GM12891 (cell line): ENCODE data around the gene LALBA.
"Not testable (repeated sequence)": the region's sequence is repeated elsewhere in the genome, so short reads cannot be mapped to it uniquely, and the experiment has no call there.

Experiments
- DNase-seq: peaks from one replicate; pipeline ENCODE4 v3.0.0; 2011; ENCODE audit warnings: low spot score; ENCODE audit not compliant: insufficient read length
- FAIRE-seq: peaks from 2 replicates; lab custom pipeline; 2011; peaks lifted over from hg19 to GRCh38; lab: Jason Lieb, UNC
- PAX5 ChIP-seq: IDR thresholded peaks from 2 replicates; pipeline ENCODE4 v1.6.1; 2011; ENCODE audit warnings: low read length, moderate library complexity, mild to moderate bottlenecking; ENCODE audit not compliant: insufficient read depth, severe bottlenecking
- POLR2A ChIP-seq: IDR thresholded peaks from 2 replicates; pipeline ENCODE4 v1.6.1; 2011; ENCODE audit warnings: low read depth, low read length, control low read depth
- POLR2AphosphoS5 ChIP-seq: IDR thresholded peaks from 2 replicates; pipeline ENCODE4 v1.6.1; 2011; ENCODE audit warnings: low read depth, low read length, control low read depth
- POU2F2 ChIP-seq: IDR thresholded peaks from 2 replicates; pipeline ENCODE4 v1.6.1; 2011; ENCODE audit warnings: low read depth, mild to moderate bottlenecking, control low read depth, low read length, moderate library complexity
- SPI1 ChIP-seq: IDR thresholded peaks from 2 replicates; pipeline ENCODE4 v1.6.1; 2011; ENCODE audit warnings: low read depth, low read length, control low read depth
- TAF1 ChIP-seq: IDR thresholded peaks from 2 replicates; pipeline ENCODE4 v1.6.1; 2011; ENCODE audit warnings: low read depth, low read length, control low read depth

Gene LALBA

DNA sequence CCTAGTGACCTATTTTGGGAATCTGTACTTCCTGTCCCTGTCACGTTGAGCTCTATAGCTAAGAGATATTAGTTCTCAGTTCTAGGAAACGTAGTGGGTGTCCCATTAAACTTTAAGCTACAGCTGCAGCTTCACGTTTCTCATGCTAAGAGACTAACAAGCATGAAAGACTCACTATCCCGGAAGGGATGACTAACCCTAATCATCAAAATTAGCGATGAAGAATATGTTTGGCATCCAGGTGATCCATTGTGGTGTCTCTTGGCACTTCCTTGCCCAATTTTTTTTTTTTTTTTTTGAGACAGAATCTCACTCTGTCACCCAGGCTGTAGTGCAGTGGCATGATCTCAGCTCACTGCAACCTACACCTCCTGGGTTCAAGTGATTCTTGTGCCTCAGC lies 11.0 kb upstream of the LALBA start:
- no peak for DNase-seq
- FAIRE-seq: no peak

DNA sequence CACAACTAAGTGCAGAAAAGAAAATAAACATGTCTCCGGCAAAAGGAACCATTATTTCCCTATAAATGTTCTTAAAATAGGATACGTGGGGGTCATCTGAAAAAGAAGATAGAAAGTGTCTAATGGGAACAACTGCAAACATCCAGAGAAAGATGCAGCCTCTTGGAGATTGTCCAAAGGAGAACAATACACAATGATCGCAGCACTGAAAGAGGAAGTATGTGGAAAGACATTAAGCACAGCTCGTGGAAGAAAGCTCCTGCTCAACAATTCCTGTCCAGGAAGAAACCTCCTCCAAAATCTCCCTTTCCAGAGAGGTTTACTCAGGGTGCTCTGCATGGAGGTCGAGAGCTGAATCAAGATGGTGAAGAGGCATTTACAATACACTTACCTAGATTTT lies 2.5 kb upstream of the LALBA start:
- no peak for TF ChIP-seq PAX5
- TF ChIP-seq POLR2A: no peak
- TF ChIP-seq TAF1: no peak
- no peak for TF ChIP-seq POU2F2
- no peak for TF ChIP-seq POLR2AphosphoS5
- TF ChIP-seq SPI1: no peak
- no peak for DNase-seq
- no peak for FAIRE-seq

More for the DNA sequence above, 11.0 kb upstream of the LALBA start:
- TF ChIP-seq POU2F2 (no peak), SPI1 (no peak)

DNA sequence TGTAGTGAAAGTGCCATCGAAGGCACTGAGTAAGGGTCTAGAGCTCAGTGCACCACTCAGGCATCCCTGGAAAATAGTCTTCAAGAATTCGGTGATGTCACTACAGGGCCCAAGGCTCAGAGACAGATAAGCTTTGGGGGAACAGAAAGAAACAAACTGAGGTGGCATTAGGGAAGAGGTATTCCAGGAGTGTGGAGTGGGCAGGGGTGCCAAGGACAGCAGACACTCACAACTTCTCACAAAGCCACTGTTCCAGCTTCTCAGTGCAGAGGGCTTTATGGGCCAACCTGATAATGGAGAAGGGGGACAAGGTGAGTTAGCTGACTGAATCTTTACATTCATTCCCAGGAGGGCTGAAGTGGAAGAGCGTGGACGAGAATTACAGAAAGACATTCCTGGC lies 2.1 kb downstream of the LALBA start:
- DNase-seq: no peak
- TF ChIP-seq POLR2AphosphoS5 (no peak), POU2F2 (no peak), PAX5 (no peak), SPI1 (no peak), POLR2A (no peak), TAF1 (no peak)
- no peak for FAIRE-seq

DNA sequence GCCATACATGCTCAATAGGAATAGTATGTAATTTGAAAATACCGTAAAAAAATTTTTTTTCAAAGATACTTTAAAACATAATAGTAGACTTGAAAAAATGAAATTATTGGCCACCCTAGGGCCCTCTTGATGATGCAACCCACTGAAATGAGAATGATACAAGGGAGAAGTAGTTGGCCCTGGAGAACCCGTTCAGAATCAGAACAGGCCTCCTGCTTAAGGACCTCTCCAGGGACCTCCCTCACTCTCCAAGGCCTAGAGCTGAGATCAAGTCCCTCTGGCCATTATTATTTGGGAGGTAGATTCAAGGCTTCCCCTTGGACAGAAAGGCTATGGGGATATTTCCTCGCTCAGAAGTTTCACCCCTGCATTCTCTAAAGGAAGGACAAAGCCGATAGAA lies 11.9 kb downstream of the LALBA start:
- TF ChIP-seq POLR2AphosphoS5: no peak
- TF ChIP-seq SPI1: no peak
- TF ChIP-seq POU2F2: no peak
- no peak for TF ChIP-seq TAF1
- no peak for TF ChIP-seq PAX5
- TF ChIP-seq POLR2A: no peak
- DNase-seq (no peak), FAIRE-seq (no peak)

DNA sequence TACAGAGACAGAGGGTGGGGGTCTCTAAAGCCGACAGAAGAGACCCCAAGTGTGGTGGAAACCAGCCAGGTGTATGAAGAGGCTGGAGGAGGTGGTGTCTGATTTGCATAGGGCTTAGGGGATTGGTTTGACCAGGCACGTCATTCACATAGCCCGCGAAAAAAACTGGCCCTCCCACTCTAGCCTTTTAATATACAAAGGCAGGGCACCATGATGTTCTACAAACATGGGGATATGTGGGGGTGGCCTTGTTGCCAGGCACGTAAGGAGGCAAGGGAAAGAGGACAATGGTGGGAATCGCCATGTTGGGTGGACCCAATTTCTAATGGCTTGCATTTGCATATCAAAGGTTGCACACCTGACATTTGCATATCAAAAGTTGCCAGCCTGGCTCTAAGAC lies 13.2 kb downstream of the LALBA start:
- TF ChIP-seq TAF1: no peak
- no peak for TF ChIP-seq POU2F2
- no peak for TF ChIP-seq SPI1
- TF ChIP-seq PAX5: no peak
- no peak for TF ChIP-seq POLR2A
- FAIRE-seq: no peak

DNA sequence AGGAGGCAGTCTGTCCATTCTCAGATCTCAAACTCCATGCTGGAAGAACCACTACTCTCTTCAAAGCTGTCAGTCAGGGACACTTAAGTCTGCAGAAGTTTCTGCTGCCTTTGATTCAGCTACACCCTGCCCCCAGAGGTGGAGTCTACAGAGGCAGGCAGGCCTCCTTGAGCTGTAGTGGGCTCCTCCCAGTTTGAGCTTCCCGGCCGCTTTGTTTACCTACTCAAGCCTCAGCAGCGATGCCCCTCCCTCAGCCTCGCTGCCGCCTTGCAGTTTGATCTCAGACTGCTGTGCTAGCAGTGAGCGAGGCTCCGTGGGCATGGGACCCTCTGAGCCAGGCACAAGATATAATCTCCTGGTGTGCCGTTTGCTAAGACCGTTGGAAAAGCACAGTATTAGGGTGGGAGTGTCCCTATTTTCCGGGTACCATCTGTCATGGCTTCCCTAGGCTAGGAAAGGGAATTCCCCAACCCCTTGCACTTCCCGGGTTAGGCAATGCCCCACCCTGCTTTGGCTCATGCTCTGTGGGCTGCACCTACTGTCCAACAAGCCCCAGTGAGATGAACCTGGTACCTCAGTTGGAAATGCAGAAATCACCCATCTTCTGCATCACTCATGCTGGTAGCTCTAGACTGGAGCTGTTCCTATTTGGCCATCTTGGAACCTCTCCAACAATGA lies 16.0 kb downstream of the LALBA start:
- not testable (repeated sequence) for FAIRE-seq, DNase-seq

More for the DNA sequence above, 13.2 kb downstream of the LALBA start:
- no peak for DNase-seq

DNA sequence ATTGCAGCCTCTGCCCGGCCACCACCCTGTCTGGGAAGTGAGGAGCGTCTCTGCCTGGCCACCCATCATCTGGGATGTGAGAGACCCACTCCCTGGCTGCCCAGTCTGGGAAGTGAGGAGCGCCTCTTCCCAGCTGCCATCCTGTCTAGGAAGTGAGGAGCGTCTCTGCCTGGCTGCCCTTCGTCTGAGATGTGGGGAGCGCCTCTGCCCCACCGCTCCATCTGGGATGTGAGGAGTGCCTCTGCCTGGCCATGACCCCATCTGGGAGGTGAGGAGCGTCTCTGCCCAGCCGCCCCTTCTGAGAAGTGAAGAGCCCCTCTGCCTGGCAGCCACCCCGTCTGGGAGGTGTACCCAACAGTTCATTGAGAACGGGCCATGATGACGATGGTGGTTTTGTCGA lies 18.2 kb downstream of the LALBA start:
- not testable (repeated sequence) for FAIRE-seq, DNase-seq

DNA sequence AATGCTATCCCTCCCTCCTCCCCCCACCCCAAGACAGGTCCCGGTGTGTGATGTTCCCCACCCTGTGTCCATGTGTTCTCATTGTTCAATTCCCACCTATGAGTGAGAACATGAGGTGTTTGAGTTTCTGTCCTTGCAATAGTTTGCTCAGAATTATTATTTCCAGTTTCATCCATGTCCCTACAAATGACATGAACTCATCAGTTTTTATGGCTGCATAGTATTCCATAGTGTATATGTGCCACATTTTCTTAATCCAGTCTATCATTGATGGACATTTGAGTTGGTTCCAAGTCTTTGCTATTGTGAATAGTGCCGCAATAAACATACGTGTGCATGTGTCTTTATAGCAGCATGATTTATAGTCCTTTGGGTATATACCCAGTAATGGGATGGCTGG lies 22.8 kb downstream of the LALBA start:
- FAIRE-seq, DNase-seq: not testable (repeated sequence)

DNA sequence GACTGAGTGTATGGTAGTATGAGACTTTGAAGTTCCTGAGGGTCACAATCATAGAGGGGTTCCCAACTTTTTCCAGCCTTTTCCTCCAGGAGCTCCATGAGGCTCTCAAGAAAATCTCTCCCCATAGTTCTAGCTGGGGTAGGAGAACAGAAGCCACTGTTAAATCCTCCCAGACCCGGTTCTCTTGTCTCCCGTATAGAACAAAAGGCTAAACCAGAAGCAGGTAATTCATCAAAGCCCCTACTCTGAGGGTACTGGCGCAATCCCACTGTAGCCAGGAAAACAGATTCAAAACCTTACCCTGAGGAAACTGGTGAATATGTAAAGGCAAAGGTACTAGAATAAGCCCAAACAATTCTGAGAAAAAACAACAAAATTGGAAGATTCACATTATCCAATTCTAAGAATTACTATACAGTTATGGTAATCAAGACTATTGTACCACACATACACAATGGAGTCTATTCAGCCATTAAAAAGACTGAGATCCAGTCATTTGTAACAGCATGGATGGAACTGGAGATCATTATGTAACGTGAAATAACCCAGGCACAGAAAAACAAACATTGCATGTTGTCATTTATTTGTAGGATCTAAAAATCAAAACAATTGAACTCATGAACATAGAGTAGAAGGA lies 23.9 kb downstream of the LALBA start:
- no peak for DNase-seq
- no peak for FAIRE-seq

DNA sequence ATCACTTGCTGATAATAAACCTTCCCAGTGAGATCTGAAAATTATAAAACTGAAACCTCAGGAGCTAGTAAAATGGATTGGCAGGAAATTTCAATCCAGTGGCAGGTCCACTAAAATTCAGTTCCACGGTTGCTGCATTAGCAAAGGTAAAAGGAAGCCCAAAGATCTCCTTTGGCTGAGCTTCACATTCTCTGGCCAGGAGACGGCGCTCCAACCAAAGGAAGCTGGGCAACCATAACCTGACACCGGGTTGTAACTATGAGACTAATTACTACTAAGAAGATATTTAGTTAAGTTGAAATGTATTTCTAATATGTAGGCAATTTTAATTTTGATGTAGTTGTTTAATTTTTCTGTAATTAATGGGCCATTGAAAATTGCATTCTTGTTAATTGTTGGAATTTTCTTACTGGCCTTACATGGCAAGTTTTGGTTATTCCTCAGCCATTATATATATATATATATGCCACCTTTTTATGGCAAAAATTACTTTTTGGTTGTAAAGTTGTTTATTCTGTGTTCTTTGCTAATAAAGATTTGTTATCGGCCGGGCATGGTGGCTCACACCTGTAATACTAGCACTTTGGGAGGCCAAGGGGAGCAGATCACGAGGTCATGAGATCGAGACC lies 27.4 kb downstream of the LALBA start:
- no peak for TF ChIP-seq POLR2A
- peak; percentile 43 for FAIRE-seq
- no peak for DNase-seq

More for the DNA sequence above, 23.9 kb downstream of the LALBA start:
- TF ChIP-seq POLR2AphosphoS5 (no peak), PAX5 (no peak), POLR2A (no peak), TAF1 (no peak), SPI1 (no peak), POU2F2 (no peak)

DNA sequence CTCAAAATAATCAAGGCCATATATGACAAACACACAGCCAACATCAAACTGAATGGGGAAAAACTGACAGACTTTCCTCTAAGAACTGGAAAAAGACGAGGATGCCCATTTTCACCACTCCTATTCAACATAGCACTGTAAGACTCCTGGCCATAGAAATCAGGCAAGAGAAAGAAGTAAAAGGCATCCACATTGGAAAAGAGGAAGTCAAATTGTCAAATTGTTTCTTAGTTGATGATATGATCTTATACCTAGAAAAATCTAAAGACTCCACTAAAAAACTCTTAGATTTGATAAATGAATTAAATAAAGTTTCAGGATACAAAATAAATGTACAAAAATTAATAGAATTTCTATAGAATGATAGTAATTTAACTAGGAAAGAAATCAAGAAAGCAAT lies 33.2 kb downstream of the LALBA start:
- no peak for DNase-seq
- FAIRE-seq: no peak
- TF ChIP-seq SPI1 (peak; percentile 28; the same call in 1 of the 2 replicates), TAF1 (no peak)
